ENCODE measurements around the gene POLR2H.
"Not testable (repeated sequence)": the region's sequence is repeated elsewhere in the genome, so short reads cannot be mapped to it uniquely, and the experiment has no call there.

POLR2H gene

DNA sequence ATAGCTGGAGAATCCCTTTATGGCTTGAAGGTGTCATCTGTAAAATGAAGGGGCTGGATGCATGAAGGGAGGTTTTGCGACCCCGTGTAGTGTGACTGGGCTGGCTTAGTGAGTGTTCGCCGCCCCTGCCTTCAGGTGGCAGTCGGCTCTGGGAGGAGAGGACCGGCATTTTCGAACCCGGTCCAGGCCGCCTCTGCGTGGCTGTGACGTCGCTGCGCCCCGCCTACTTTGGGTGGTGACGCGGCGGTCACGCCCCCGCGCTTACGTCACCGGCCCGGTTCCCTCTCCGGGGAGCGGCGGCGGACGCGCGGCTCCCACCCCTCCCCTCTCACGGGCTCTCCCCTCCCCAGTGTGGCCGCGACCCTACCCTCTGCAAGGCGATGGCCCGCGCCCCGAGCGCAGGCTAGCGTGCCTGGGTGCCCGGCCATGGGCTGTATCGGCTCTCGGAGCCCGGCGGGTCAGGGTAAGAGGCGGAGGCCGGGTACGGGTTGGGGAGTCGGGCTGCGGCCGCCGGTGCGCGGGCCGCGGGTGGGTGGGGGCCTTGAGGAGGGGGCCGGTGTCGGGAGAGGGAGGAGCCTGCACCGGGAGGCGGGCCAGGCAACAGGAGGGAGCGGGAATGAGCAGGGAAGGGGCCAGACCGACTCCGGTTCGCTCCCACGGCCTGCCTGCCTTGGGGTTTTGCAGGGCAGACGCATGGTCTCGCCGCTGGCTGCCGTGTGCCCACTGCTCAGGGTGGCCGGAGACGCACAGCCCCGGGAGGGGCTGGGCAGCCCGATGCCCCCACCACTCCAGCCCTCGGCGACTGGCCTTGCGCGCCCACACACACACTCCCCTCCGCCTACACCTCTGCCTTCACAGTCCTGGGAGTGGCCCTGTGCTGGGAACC lies 25.6 kb upstream of the POLR2H start:
- peak; percentile 96 for DNase-seq (ENCODE audit: low read depth, low spot score)

- DNase-seq (ENCODE audit: low read depth, low spot score): peak; percentile 60
Observed at GRCh38 chr3:184336547-184337398, 24.7 kb upstream of the POLR2H start.

DNA sequence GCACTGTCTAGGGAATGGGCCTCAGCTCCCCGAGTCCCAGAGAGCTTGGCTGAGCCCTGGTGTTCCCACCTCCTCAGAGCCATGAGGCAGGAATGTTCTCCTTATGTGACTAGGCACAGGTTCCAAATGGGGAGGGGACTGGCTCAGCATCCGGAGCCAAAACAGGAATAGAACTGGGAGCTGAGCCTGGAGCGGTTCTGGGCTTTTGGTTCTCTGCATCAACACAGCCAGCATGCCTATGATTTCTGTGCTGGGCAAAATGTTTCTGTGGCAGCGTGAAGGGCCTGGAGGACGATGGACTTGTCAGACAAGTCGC lies 24.2 kb upstream of the POLR2H start, which contains the start of gene FAM131A:
TSS of gene FAM131A (plus strand) at position 202 of the 316 bp plus-strand sequence. CDS start at position 233, 31 bp downstream.
- no peak for DNase-seq (ENCODE audit: low read depth, low spot score)

GRCh38 chr3:184337981-184338380 lies 23.5 kb upstream of the POLR2H start:
- no peak for DNase-seq (ENCODE audit: low read depth, low spot score)

DNA sequence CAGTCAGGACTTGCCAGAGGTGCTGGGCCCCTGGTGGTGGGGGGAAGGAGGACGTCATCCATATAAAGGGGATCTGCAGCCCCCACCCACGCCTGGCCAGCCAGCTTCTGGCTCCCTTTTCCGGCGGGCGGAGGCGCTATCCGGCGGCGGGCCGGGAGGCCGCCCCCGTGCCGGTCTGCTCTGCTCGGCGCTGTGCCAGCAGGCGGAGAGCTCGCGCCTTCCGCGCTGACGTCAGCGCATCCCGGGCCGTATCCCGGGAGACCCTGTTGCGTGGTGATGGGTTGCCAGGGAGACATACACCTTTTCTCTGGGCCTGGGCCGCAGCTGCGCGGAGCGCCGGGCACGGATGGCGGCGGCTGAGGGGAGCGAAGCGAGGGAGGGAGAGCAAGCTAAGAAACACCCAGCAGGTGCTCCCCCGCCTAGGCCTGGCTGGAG lies 23.0 kb upstream of the POLR2H start:
- peak; percentile 94 for DNase-seq (ENCODE audit: low read depth, low spot score)

DNA sequence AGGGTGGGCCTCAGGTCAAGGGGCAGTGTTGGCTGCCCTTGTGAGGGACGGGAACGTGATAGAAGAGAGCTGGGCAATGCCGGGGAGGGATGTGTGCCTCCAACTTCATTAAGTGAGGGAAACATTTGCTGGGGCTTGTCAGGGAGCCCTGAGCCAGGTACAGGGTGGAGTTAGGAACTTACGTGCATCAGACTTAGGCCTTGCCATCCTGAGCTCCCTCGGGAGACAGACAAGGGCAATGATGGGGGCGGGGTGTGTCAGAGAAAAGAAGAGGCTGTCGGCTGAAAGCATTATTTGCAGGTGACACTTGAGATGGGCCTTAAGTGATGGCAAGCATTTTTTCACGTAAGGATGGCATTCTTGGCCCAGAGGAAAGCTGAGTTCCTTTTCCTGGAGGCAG lies 22.5 kb upstream of the POLR2H start:
- no peak for DNase-seq (ENCODE audit: low read depth, low spot score)

- not testable (repeated sequence) for DNase-seq (ENCODE audit: low read depth, low spot score)
Observed at GRCh38 chr3:184339451-184340135, 21.9 kb upstream of the POLR2H start.

DNA sequence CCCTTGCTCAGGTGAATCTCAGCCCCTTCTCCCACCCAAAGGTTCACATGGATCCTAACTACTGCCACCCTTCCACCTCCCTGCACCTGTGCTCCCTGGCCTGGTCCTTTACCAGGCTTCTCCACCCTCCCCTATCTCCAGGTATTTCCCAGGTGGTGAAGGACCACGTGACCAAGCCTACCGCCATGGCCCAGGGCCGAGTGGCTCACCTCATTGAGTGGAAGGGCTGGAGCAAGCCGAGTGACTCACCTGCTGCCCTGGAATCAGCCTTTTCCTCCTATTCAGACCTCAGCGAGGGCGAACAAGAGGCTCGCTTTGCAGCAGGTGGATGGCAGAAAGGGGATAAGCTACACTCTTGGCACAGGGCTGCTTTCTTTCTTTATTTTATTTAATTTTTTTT lies 19.6 kb upstream of the POLR2H start:
- DNase-seq (ENCODE audit: low read depth, low spot score): no peak

DNA sequence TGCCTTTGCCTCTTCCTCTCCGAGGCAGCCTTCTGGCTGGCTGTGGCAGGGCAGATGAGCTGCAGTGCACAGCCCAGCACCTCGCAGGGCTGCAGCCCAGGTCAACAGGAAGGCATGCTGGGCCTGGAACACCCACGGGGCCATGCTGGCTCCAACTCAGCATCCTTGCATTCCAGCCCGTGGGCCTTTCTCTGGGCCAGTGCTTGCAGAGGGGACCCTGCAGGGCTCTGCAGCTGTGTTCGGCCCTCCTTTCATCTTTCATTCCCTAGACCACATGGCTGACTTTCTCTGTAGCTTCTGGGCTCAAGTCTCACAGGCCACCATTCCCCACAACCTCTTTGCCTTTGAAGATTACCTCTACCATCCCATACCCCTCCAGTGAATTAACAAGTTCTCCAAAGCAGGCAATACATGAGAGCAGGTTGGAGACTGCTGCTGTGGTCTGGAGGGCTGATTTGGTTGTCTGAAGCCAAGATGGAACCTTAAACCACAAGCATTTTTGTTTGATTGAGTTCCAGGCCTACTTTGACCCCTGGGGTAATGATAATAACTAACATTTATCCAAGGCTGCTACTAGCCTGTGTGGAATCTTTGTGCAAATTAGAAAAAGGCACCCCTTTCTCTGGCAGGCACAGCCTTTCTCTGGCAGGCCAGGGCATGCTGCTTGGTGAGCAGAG lies 18.2 kb upstream of the POLR2H start:
- DNase-seq (ENCODE audit: low read depth, low spot score): no peak

DNA sequence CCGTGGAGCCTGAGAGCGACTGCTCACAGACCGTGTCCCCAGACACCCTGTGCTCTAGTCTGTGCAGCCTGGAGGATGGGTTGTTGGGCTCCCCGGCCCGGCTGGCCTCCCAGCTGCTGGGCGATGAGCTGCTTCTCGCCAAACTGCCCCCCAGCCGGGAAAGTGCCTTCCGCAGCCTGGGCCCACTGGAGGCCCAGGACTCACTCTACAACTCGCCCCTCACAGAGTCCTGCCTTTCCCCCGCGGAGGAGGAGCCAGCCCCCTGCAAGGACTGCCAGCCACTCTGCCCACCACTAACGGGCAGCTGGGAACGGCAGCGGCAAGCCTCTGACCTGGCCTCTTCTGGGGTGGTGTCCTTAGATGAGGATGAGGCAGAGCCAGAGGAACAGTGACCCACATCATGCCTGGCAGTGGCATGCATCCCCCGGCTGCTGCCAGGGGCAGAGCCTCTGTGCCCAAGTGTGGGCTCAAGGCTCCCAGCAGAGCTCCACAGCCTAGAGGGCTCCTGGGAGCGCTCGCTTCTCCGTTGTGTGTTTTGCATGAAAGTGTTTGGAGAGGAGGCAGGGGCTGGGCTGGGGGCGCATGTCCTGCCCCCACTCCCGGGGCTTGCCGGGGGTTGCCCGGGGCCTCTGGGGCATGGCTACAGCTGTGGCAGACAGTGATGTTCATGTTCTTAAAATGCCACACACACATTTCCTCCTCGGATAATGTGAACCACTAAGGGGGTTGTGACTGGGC lies 16.8 kb upstream of the POLR2H start:
- no peak for DNase-seq (ENCODE audit: low read depth, low spot score)

DNA sequence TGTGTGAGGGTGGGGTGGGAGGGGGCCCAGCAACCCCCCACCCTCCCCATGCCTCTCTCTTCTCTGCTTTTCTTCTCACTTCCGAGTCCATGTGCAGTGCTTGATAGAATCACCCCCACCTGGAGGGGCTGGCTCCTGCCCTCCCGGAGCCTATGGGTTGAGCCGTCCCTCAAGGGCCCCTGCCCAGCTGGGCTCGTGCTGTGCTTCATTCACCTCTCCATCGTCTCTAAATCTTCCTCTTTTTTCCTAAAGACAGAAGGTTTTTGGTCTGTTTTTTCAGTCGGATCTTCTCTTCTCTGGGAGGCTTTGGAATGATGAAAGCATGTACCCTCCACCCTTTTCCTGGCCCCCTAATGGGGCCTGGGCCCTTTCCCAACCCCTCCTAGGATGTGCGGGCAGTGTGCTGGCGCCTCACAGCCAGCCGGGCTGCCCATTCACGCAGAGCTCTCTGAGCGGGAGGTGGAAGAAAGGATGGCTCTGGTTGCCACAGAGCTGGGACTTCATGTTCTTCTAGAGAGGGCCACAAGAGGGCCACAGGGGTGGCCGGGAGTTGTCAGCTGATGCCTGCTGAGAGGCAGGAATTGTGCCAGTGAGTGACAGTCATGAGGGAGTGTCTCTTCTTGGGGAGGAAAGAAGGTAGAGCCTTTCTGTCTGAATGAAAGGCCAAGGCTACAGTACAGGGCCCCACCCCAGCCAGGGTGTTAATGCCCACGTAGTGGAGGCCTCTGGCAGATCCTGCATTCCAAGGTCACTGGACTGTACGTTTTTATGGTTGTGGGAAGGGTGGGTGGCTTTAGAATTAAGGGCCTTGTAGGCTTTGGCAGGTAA lies 16.0 kb upstream of the POLR2H start:
- DNase-seq (ENCODE audit: low read depth, low spot score): peak; percentile 90

GRCh38 chr3:184346480-184347190 lies 14.9 kb upstream of the POLR2H start:
- no peak for DNase-seq (ENCODE audit: low read depth, low spot score)

DNA sequence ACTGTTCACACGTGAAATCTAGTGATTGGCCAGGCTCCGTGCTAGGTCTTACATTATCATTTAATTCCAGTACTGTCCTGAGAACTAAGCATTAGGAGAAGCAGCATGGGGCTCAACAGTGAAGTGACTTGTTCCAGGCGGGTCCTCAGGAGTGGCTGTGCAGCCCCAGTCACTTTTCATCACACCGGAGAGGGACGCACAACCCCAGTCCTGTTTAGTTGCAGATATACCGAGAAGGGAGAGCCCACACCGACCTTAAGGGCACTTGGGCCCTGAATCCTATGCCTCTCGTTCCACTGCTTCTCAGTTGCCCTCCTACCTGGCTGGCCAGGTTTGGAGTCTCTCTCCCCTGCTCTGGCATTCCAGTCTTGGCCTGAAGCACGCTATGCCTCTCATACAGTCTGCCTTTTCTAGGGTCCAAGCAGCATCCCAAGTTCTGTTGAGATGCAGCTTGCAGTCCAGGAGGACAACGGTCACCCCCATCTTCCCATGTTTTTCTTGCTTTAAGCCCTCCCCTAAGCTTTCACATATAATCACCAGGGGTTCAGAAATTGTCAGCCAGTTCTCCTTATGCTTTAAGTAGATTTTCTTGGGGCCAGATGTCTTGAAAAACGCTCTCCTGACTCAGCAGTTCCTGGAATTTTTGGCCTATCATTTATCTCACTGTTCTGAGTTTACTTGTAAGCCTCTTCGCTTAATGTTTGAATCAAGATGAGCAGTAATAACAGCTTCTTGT lies 14.0 kb upstream of the POLR2H start:
- DNase-seq (ENCODE audit: low read depth, low spot score): no peak

DNA sequence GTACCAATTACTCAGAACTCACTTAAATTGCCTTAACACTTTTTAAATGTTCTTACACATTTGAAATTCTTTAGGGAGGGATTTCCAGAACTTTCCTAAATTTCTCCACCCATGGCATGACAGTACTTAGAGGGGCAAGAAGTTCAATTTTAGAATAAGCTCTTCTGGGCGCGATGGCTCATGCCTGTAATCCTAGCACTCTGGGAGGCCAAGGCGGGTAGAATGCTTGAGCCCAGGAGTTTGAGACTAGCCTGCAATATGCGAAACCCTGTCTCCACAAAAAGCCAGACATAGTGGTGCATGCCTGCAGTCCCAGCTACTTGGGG lies 13.5 kb upstream of the POLR2H start:
- no peak for DNase-seq (ENCODE audit: low read depth, low spot score)

DNA sequence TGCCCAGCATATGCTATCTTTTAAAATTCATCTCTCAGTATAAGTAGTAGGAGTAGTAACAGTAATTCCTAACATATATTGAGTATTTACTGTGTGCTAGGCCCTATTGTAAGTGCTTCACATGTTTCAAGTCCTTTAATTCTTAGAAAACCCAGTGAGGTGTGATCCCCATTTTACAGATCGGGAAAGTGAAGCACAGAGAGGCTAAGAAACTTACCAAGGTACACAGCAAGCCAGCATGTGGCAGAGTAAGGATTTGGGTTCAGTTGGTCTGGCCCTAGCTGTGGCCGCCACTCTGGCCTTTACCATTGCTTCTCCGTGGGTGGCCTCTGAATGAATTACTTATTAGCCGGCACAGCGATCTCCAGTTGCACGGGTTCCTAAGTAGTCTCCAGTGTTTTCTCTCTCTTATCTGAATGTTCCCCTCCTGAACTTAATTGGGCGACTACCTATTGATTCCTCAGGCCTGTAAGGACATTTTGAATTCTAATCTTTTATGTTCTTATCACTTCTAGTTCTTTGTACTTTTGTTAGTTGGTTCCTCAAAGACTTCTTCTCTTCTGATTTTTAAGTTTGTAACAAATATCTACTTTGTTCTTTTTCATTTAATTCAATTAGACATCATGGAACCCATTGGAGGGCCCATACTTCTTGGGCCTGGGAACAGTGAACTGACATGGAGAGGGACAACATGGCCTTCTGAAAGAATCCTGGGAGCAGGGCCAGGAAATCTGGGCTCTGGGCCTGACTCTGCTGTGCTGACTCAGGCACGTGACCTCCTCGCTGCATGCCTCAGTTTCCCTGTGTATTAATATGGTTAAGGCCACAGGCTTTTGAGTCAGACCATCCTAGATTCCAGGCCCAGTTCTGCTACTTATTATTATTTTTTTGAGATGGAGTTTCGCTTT lies 11.7 kb upstream of the POLR2H start:
- no peak for DNase-seq (ENCODE audit: low read depth, low spot score)

DNA sequence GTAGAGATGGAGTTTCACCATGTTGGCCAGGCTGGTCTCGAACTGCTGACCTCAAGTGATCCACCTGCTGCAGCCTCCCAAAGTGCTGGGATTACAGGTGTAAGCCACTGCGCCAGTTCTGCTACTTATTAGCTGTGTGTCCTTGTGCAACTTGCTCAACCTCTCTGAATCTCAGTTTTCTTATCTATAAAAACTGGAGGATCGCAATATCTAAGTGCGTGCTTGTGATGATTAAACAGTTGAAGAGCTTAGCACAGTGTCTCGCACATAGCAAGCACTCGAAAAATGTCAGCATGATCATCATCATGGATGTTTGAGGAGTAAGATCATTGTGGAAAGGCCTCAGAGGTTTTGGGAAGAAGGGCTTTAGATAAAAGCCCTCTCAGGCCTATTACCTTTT lies 10.9 kb upstream of the POLR2H start:
- no peak for DNase-seq (ENCODE audit: low read depth, low spot score)

DNA sequence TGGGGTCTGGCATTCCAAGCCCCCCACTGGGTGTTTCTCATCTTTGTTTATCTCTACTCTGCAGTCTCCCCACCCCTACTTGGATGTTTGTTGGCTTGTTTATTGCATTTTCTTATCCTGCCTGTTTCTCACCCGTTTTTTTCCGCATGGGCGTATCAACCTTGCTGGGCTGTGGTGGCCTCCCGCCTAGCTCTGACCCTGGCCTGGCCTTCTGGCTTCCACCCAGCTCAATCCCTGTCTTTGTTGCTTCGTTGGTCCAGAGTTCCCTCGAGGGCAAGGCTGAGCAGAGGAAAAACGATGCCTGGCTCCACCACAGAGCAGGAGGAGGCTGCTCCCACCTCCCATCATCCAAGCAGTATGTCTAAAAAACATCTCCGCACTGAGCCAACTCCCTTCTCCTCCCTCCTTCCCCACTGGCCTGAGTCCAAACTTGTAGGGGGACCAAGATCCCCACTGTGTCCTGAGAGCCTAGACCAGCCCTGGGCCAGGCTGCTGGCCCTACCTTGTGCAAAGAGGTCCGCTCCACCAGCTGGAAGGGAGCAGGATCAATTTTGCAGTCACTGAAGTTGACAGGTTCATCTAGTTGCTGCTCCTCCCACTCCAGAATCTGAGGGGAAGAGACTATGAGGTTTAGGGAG lies 9.9 kb upstream of the POLR2H start:
- DNase-seq (ENCODE audit: low read depth, low spot score): peak; percentile 43

All from ELF-1 (cell line).